Immature natural killer cell (primary cell): ENCODE data around the gene SH3GL1. TPM values are rescaled to one million over a fixed set of nuclear protein-coding genes. Genes with fewer than 3 reads are reported as not detected.

ENCODE experiments used
- DNase-seq, 3 donors: peaks; one replicate each; pipeline ENCODE4 v3.0.0; 2022; ENCODE audit warnings: mixed read lengths in 1 of 3
- H3K27ac Mint-ChIP-seq, 6 donors: one replicate each; pipeline ENCODE4 v1.8.0; 2020; ENCODE audit warnings: mixed read lengths in 6 of 6, mild to moderate bottlenecking in 5 of 6, inconsistent platforms in 4 of 6, moderate library complexity in 3 of 6
- H3K27me3 Mint-ChIP-seq, 3 donors: one replicate each; pipeline ENCODE4 v1.8.0; 2020 to 2021; ENCODE audit warnings: low read depth in 3 of 3, mild to moderate bottlenecking in 3 of 3, mixed read lengths in 3 of 3, moderate library complexity in 3 of 3, inconsistent platforms in 1 of 3
- H3K36me3 Mint-ChIP-seq, 3 donors: one replicate each; pipeline ENCODE4 v1.8.0; 2020; ENCODE audit warnings: mixed read lengths in 3 of 3, inconsistent platforms in 2 of 3, mild to moderate bottlenecking in 2 of 3
- H3K4me1 Mint-ChIP-seq, 2 donors: one replicate each; pipeline ENCODE4 v1.8.0; 2020; ENCODE audit warnings: inconsistent platforms in 2 of 2, mild to moderate bottlenecking in 2 of 2, mixed read lengths in 2 of 2, moderate library complexity in 1 of 2
- H3K4me3 Mint-ChIP-seq, 5 donors: one replicate each; pipeline ENCODE4 v1.8.0; 2020; ENCODE audit warnings: mild to moderate bottlenecking in 5 of 5, mixed read lengths in 5 of 5, inconsistent platforms in 3 of 5, moderate library complexity in 3 of 5
- H3K9me3 Mint-ChIP-seq, 6 donors: one replicate each; pipeline ENCODE4 v1.8.0; 2020; ENCODE audit warnings: mild to moderate bottlenecking in 6 of 6, mixed read lengths in 6 of 6, inconsistent platforms in 4 of 6, moderate library complexity in 3 of 6
- polyA plus RNA-seq, 3 donors: library from polyadenylated mRNA; unstranded; fragments of 300-500 nt; fragmentation: Illumina TruSeq; gene quantifications; one replicate each; pipeline ENCODE4 v1.2.3, GENCODE V29; 2021

Gene SH3GL1
- polyA plus RNA-seq, 3 donors from 2014 or later = 13.8 to 24.6 (median 18.4) TPM

- Mint-ChIP-seq H3K36me3 (peaks cover 0 to 3% (median 0%) of the 10 kb centered on the region in 3 donors), H3K4me1 (peaks cover 12 to 13% of the 10 kb centered on the region in 2 donors), H3K9me3 (no peaks in the 10 kb centered on the region), H3K4me3 (no peak overlapping the region), H3K27ac (no peak overlapping the region), H3K27me3 (peaks cover 0 to 5% (median 1%) of the 10 kb centered on the region in 3 donors)
- no peak for DNase-seq
These were observed 36.6 kb downstream of the SH3GL1 start for GRCh38 chr19:4363571-4364304.

DNA sequence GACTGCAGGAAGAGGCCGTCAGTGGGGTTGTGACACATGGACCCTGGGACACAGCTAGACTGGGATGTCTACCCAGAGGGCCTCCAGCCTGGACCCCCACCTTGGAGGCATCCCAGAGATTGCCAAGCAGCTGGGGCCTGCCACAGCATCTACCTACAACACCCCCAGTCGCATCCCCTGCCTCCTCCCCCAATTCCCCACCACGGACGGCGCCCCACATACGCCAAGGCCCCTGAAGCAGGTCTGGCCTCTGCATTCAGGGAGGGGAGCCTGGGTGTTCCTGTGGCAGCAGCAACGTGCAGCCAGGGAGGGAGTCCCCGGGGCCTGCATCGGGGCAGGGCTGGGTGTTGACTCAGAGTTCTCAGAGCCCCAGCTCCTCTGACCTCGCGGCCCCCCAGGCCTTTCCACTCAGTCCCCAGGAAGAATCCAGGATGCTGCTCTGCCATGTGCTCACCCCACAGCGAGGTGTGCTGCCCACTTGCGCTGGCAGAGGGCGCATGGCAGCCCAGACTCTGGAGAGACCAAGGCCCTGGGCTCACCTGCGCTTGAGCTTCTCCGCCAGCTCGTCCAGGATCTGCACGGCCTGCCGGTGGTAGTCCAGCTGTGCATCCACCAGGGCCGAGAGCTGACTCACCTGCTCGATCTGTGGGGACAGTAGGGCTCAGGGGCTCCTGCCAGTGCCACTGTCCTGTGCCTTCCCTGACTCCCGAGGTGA is 37.4 kb downstream of the SH3GL1 start:
- Mint-ChIP-seq H3K27ac (no peak overlapping the region), H3K9me3 (no peaks in the 10 kb centered on the region), H3K4me3 (no peak overlapping the region), H3K36me3 (peaks cover 0 to 3% (median 0%) of the 10 kb centered on the region in 3 donors), H3K4me1 (peaks cover 5% of the 10 kb centered on the region in 2 donors), H3K27me3 (peaks cover 0 to 4% (median 1%) of the 10 kb centered on the region in 3 donors)
- DNase-seq = no peak

- Mint-ChIP-seq H3K4me1 (no peaks in the 10 kb centered on the region), H3K4me3 (no peak overlapping the region), H3K27ac (no peak overlapping the region), H3K36me3 (peaks cover 0 to 3% (median 0%) of the 10 kb centered on the region in 3 donors), H3K27me3 (peaks cover 0 to 2% (median 1%) of the 10 kb centered on the region in 3 donors), H3K9me3 (no peaks in the 10 kb centered on the region)
- DNase-seq = no peak
These were observed 38.1 kb downstream of the SH3GL1 start for GRCh38 chr19:4362101-4362828.

DNA sequence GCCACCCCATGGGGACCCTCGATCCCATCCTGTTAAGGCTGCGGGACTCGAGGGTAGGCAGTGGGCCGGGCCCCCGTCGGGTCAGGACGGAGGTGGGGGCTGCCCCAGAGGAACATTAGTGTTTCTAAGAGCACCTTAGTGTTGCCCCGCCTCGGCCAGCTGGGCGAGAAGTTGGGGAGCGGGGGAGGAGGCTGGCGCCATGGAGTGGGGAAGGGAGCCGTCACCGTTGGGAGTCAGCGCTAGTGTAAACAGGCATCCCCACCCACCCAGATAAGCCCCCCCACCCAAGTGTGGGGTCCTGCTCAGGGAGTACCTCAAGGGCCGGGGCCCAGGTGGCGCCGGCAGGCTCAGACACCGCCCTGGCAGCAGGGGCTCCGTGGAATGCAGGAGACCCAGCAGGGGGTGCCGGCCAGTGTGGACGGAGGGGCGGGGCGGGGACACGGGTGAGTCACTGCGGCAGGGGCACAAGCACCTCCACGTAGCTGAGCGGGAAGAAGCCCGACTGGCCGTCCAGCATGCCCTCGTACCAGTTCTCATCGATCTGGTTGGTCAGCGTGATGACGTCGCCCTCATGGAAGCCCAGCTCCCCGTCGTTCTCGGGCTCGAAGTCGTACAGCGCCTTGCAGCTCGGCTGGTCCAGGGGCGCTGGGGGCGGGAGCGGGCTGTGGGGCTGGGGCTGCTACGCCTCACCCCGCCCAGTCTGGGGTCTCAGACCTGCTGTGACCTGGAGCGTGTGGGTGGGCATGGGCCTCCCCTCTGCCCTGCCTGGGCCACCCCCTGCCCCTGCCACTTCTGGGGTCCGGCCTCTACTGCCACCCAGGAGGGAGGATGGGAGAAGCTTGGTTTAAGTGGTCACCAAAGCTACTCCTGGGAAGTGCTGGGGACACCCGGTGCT is 38.9 kb downstream of the SH3GL1 start:
- H3K4me1 Mint-ChIP-seq = no peaks in the 10 kb centered on the region
- no peak overlapping the region for H3K27ac Mint-ChIP-seq
- no peak for DNase-seq
- no peaks in the 10 kb centered on the region for H3K9me3 Mint-ChIP-seq
- H3K4me3 Mint-ChIP-seq = no peak overlapping the region
- H3K36me3 Mint-ChIP-seq = peaks cover 0 to 3% (median 0%) of the 10 kb centered on the region in 3 donors
- H3K27me3 Mint-ChIP-seq = peaks cover 0 to 2% (median 1%) of the 10 kb centered on the region in 3 donors

- Mint-ChIP-seq H3K36me3 (peaks cover 0 to 3% (median 0%) of the 10 kb centered on the region in 3 donors), H3K4me1 (no peaks in the 10 kb centered on the region), H3K9me3 (no peaks in the 10 kb centered on the region), H3K27me3 (peaks cover 0 to 2% (median 1%) of the 10 kb centered on the region in 3 donors), H3K4me3 (no peak overlapping the region), H3K27ac (no peak overlapping the region)
- no peak for DNase-seq
These were observed 39.7 kb downstream of the SH3GL1 start for GRCh38 chr19:4360641-4361151.

- no peak overlapping the region for H3K4me3 Mint-ChIP-seq
- H3K27ac Mint-ChIP-seq = no peak overlapping the region
- H3K36me3 Mint-ChIP-seq = peaks cover 0 to 3% (median 0%) of the 10 kb centered on the region in 3 donors
These were observed 40.2 kb downstream of the SH3GL1 start for GRCh38 chr19:4360081-4360569.

DNA sequence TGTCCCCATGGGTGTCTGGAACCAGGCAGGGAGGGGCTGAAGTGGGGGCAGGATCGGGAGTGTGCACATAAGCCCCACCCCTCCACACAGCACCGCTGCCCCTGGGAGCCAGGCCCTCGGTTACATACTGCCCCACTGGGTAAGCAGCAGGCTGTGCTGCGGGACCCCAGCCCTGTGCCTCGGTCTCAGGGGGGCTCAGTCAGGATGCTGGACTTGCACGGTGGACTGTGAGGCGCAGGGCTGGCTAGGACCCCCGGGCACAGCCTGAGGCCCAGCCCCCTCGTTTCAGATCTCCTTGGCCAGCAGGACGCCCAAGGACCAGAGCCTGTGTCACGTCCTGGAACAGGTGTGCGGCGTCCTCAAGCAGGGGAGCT is 40.7 kb downstream of the SH3GL1 start:
- H3K27ac Mint-ChIP-seq = no peak overlapping the region
- H3K27me3 Mint-ChIP-seq = peaks cover 0 to 2% (median under 1%) of the 10 kb centered on the region in 3 donors
- no peak overlapping the region for H3K4me3 Mint-ChIP-seq
- no peaks in the 10 kb centered on the region for H3K9me3 Mint-ChIP-seq
- H3K4me1 Mint-ChIP-seq = no peaks in the 10 kb centered on the region
- peaks cover 0 to 3% (median 0%) of the 10 kb centered on the region in 3 donors for H3K36me3 Mint-ChIP-seq
- DNase-seq = no peak

More at GRCh38 chr19:4360081-4360569, 40.2 kb downstream of the SH3GL1 start:
- DNase-seq = no peak
- H3K27me3 Mint-ChIP-seq = peaks cover 0 to 2% (median 1%) of the 10 kb centered on the region in 3 donors
- no peaks in the 10 kb centered on the region for H3K4me1 Mint-ChIP-seq
- H3K9me3 Mint-ChIP-seq = no peaks in the 10 kb centered on the region

- H3K9me3 Mint-ChIP-seq = no peaks in the 10 kb centered on the region
- no peak for DNase-seq
- H3K36me3 Mint-ChIP-seq = peaks cover 0 to 3% (median 0%) of the 10 kb centered on the region in 3 donors
- no peak overlapping the region for H3K27ac Mint-ChIP-seq
- H3K4me3 Mint-ChIP-seq = no peak overlapping the region
- peaks cover 0 to 2% (median 0%) of the 10 kb centered on the region in 3 donors for H3K27me3 Mint-ChIP-seq
- no peaks in the 10 kb centered on the region for H3K4me1 Mint-ChIP-seq
These were observed 41.4 kb downstream of the SH3GL1 start for GRCh38 chr19:4358709-4359626.

- Mint-ChIP-seq H3K4me1 (no peaks in the 10 kb centered on the region), H3K36me3 (peaks cover 0 to 3% (median 0%) of the 10 kb centered on the region in 3 donors), H3K9me3 (no peaks in the 10 kb centered on the region), H3K27me3 (peaks cover 0 to 2% (median 0%) of the 10 kb centered on the region in 3 donors), H3K4me3 (no peak overlapping the region), H3K27ac (peak overlapping the region in 1 of 6 donors; percentile 39)
- DNase-seq = no peak
These were observed 42.4 kb downstream of the SH3GL1 start for GRCh38 chr19:4357921-4358326.

- peaks cover 0 to 2% (median 0%) of the 10 kb centered on the region in 3 donors for H3K27me3 Mint-ChIP-seq
- no peak overlapping the region for H3K4me3 Mint-ChIP-seq
- peaks cover 0 to 2% of the 10 kb centered on the region in 2 donors for H3K4me1 Mint-ChIP-seq
- H3K9me3 Mint-ChIP-seq = no peaks in the 10 kb centered on the region
- no peak overlapping the region for H3K27ac Mint-ChIP-seq
- DNase-seq = no peak
- H3K36me3 Mint-ChIP-seq = peaks cover 0 to 3% (median 0%) of the 10 kb centered on the region in 3 donors
These were observed 43.1 kb downstream of the SH3GL1 start for GRCh38 chr19:4357095-4357797.

DNA sequence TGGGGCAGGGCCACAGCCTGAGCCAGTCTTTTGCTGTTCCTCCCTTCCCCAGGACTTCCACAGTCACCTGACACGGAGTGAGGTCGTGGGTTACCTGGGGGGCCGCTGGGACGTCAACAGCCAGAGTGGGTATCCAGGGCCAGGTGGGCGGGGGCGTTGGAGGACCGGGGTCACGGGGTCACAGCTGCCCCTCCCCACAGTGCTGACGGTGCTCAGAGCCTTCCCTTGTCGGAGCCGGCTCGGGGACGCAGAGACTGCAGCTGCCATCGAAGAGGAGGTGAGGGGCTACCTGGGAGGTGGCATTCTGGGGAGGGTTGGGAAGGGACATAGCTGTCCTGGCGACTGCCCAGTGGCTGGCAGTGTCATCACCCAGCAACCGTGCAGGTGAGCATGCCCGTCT is 45.5 kb downstream of the SH3GL1 start:
- DNase-seq = no peak
- peaks cover 9 to 11% of the 10 kb centered on the region in 2 donors for H3K4me1 Mint-ChIP-seq
- no peak overlapping the region for H3K4me3 Mint-ChIP-seq
- no peaks in the 10 kb centered on the region for H3K36me3 Mint-ChIP-seq
- H3K27me3 Mint-ChIP-seq = peaks cover 0 to 2% (median 0%) of the 10 kb centered on the region in 3 donors
- H3K9me3 Mint-ChIP-seq = no peaks in the 10 kb centered on the region
- H3K27ac Mint-ChIP-seq = no peak overlapping the region
